Measurements from ENCODE around the gene GPRIN1. TPM values are rescaled to one million over a fixed set of nuclear protein-coding genes. Genes with fewer than 3 reads are reported as not detected.

The GPRIN1 gene
- total RNA-seq, 1 experiment from 2014 or later, result 16.7 TPM

GRCh38 chr5:176624938-176625337 lies 15.0 kb upstream of the GPRIN1 start:
- ChIA-PET POLR2A (ENCODE audit: low non-redundant PET) (no interaction called here), CTCF (interaction anchor here (0.6 kb wide), 1 partner anchor 211 kb away, joined by 4 read pairs; no protein-coding TSS in a partner anchor)
- H3K27ac ChIP-seq (ENCODE audit: low read depth, low read length, poor library complexity, severe bottlenecking), result no peak overlapping the region
- TF ChIP-seq, protein P1, sequence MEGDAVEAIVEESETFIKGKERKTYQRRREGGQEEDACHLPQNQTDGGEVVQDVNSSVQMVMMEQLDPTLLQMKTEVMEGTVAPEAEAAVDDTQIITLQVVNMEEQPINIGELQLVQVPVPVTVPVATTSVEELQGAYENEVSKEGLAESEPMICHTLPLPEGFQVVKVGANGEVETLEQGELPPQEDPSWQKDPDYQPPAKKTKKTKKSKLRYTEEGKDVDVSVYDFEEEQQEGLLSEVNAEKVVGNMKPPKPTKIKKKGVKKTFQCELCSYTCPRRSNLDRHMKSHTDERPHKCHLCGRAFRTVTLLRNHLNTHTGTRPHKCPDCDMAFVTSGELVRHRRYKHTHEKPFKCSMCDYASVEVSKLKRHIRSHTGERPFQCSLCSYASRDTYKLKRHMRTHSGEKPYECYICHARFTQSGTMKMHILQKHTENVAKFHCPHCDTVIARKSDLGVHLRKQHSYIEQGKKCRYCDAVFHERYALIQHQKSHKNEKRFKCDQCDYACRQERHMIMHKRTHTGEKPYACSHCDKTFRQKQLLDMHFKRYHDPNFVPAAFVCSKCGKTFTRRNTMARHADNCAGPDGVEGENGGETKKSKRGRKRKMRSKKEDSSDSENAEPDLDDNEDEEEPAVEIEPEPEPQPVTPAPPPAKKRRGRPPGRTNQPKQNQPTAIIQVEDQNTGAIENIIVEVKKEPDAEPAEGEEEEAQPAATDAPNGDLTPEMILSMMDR (conservative IDR thresholded peaks at IDR 0.05; ENCODE audit: low read depth, low read length), result no peak
- TF ChIP-seq EZH2 (IDR thresholded peaks at IDR 0.05; ENCODE audit: borderline replicate concordance, low read depth, low read length, poor library complexity, severe bottlenecking), result no peak
- no peaks in the 10 kb centered on the region for H3K36me3 ChIP-seq (ENCODE audit: insufficient read depth, low read length, poor library complexity, severe bottlenecking)
- H3K4me3 ChIP-seq (ENCODE audit: low read depth, low read length, poor library complexity, severe bottlenecking), result no peak overlapping the region
- H3K27me3 ChIP-seq (replicated peaks; ENCODE audit: insufficient read depth, low read depth, low read length, poor library complexity), result peaks cover 23% of the 10 kb centered on the region
- BruUV-seq (replicated peaks), result no TSS peak
- intact Hi-C loops (cut with micrococcal nuclease; ENCODE audit: unreplicated experiment), result no loop called here
- H3K4me1 ChIP-seq (ENCODE audit: insufficient read depth, low read length, poor library complexity, severe bottlenecking), result peaks cover 5% of the 10 kb centered on the region
- DNase-seq (ENCODE audit: low spot score), result no peak
- no peaks in the 10 kb centered on the region for H3K9me3 ChIP-seq (ENCODE audit: low read depth, low read length, poor library complexity, severe bottlenecking)

DNA sequence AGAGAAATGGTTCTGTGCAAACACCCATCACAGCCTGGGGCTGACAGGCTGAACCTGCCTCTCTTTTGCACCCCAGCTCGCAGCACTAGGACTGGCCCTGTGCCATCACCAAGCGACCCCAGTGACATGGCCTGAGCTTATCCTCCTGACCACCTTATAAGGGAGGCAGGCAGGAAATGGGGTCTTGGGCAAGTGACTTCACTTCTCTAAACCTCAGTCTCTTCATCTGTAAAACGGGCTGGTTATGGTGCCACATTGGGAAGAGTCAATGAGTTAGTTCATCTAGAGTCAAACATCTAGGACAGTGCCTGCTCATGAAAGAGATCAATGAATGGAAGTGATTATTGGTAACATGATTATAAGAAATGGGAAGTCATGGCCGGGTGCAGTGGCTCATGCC lies 14.2 kb upstream of the GPRIN1 start:
- peaks cover 4% of the 10 kb centered on the region for H3K4me1 ChIP-seq (ENCODE audit: insufficient read depth, low read length, poor library complexity, severe bottlenecking)
- intact Hi-C loops (cut with micrococcal nuclease; ENCODE audit: unreplicated experiment), result no loop called here
- no peak overlapping the region for H3K4me3 ChIP-seq (ENCODE audit: low read depth, low read length, poor library complexity, severe bottlenecking)
- POLR2A ChIA-PET (ENCODE audit: low non-redundant PET), result no interaction called here
- DNase-seq (ENCODE audit: low spot score), result no peak
- peaks cover 21% of the 10 kb centered on the region for H3K27me3 ChIP-seq (replicated peaks; ENCODE audit: insufficient read depth, low read depth, low read length, poor library complexity)
- CTCF ChIA-PET, result no interaction called here
- H3K27ac ChIP-seq (ENCODE audit: low read depth, low read length, poor library complexity, severe bottlenecking), result no peak overlapping the region
- TF ChIP-seq EZH2 (IDR thresholded peaks at IDR 0.05; ENCODE audit: borderline replicate concordance, low read depth, low read length, poor library complexity, severe bottlenecking), result no peak
- TF ChIP-seq, protein P1 (conservative IDR thresholded peaks at IDR 0.05; ENCODE audit: low read depth, low read length), result no peak
- no peaks in the 10 kb centered on the region for H3K9me3 ChIP-seq (ENCODE audit: low read depth, low read length, poor library complexity, severe bottlenecking)
- no peaks in the 10 kb centered on the region for H3K36me3 ChIP-seq (ENCODE audit: insufficient read depth, low read length, poor library complexity, severe bottlenecking)
- no TSS peak for BruUV-seq (replicated peaks)

GRCh38 chr5:176621661-176622079 lies 11.7 kb upstream of the GPRIN1 start:
- Histone ChIP-seq H3K4me3 (ENCODE audit: low read depth, low read length, poor library complexity, severe bottlenecking) (no peak overlapping the region), H3K9me3 (ENCODE audit: low read depth, low read length, poor library complexity, severe bottlenecking) (no peaks in the 10 kb centered on the region), H3K27me3 (replicated peaks; ENCODE audit: insufficient read depth, low read depth, low read length, poor library complexity) (peaks cover 21% of the 10 kb centered on the region), H3K36me3 (ENCODE audit: insufficient read depth, low read length, poor library complexity, severe bottlenecking) (no peaks in the 10 kb centered on the region), H3K27ac (ENCODE audit: low read depth, low read length, poor library complexity, severe bottlenecking) (no peak overlapping the region), H3K4me1 (ENCODE audit: insufficient read depth, low read length, poor library complexity, severe bottlenecking) (peaks cover 4% of the 10 kb centered on the region)
- intact Hi-C loops (cut with micrococcal nuclease; ENCODE audit: unreplicated experiment), result no loop called here
- ChIA-PET POLR2A (ENCODE audit: low non-redundant PET) (no interaction called here), CTCF (no interaction called here)
- BruUV-seq (replicated peaks), result no TSS peak
- no peak for DNase-seq (ENCODE audit: low spot score)
- no peak for TF ChIP-seq EZH2 (IDR thresholded peaks at IDR 0.05; ENCODE audit: borderline replicate concordance, low read depth, low read length, poor library complexity, severe bottlenecking)
- TF ChIP-seq, protein P1 (conservative IDR thresholded peaks at IDR 0.05; ENCODE audit: low read depth, low read length), result no peak

All from A673 (cell line).